Keratinocyte (primary cell): ENCODE results near the gene SH3D19. TPM values are rescaled to one million over a fixed set of nuclear protein-coding genes. Genes with fewer than 3 reads are reported as not detected.
A peak's percentile ranks its signal among the peaks of the same experiment; 100 is the strongest.

Source experiments
- DNase-seq: peaks from one replicate; pipeline ENCODE4 v3.0.0-alpha.2; 2011; ENCODE audit warnings: low read depth, missing footprints, low spot score
- FAIRE-seq: peaks from 2 replicates; lab custom pipeline; 2011; peaks lifted over from hg19 to GRCh38; lab: Jason Lieb, UNC
- H2AFZ ChIP-seq: 2 replicates; pipeline ENCODE4 v1.6.0; 2012; ENCODE audit warnings: low read length, control low read depth, inconsistent platforms; ENCODE audit not compliant: control insufficient read depth
- H3K27ac ChIP-seq: 2 replicates; pipeline ENCODE4 v1.5.1; 2011; ENCODE audit warnings: low read length; ENCODE audit not compliant: control insufficient read depth, insufficient read depth
- H3K27me3 ChIP-seq: 3 replicates; pipeline ENCODE4 v1.6.0; 2011; ENCODE audit warnings: low read length; ENCODE audit not compliant: control insufficient read depth, insufficient read depth; ENCODE audit errors: extremely low read depth
- H3K36me3 ChIP-seq, 2 experiments: 2 replicates in 1 of 2; 3 replicates in 1 of 2; pipeline ENCODE4 v1.5.1; 2011; ENCODE audit warnings: low read length in 2 of 2, mild to moderate bottlenecking in 1 of 2; ENCODE audit not compliant: control insufficient read depth in 2 of 2, insufficient read depth in 2 of 2; ENCODE audit errors: extremely low read depth in 1 of 2
- H3K4me1 ChIP-seq: 3 replicates; pipeline ENCODE4 v1.5.1; 2011; ENCODE audit warnings: low read length; ENCODE audit not compliant: control insufficient read depth, insufficient read depth; ENCODE audit errors: extremely low read depth
- H3K4me2 ChIP-seq: 3 replicates; pipeline ENCODE4 v1.6.0; 2011; ENCODE audit warnings: low read depth, low read length; ENCODE audit not compliant: control insufficient read depth, insufficient read depth; ENCODE audit errors: extremely low read depth
- H3K4me3 ChIP-seq, 3 experiments: fragments of 200-600 bp in 1 of 3; sonication (generic) in 1 of 3; 2 replicates in 2 of 3; 3 replicates in 1 of 3; pipeline ENCODE4 v1.5.1; 2011 to 2016; ENCODE audit warnings: low read length in 3 of 3, mild to moderate bottlenecking in 3 of 3, control low read depth in 2 of 3, inconsistent platforms in 1 of 3, low read depth in 1 of 3, mixed read lengths in 1 of 3, mixed run types in 1 of 3, moderate library complexity in 1 of 3; ENCODE audit not compliant: control insufficient read depth in 2 of 3, insufficient read depth in 2 of 3; ENCODE audit errors: extremely low read depth in 1 of 3
- H3K79me2 ChIP-seq: 2 replicates; pipeline ENCODE4 v1.6.0; 2012; ENCODE audit warnings: low read length; ENCODE audit not compliant: control insufficient read depth, insufficient read depth
- H3K9ac ChIP-seq: 3 replicates; pipeline ENCODE4 v1.6.0; 2011; ENCODE audit warnings: low read length; ENCODE audit not compliant: control insufficient read depth, insufficient read depth; ENCODE audit errors: extremely low read depth
- H3K9me1 ChIP-seq: 3 replicates; pipeline ENCODE4 v1.6.0; 2011; ENCODE audit warnings: low read length; ENCODE audit not compliant: control insufficient read depth, insufficient read depth; ENCODE audit errors: extremely low read depth
- H3K9me3 ChIP-seq: 2 replicates; pipeline ENCODE4 v1.5.1; 2012; ENCODE audit warnings: low read depth, low read length; ENCODE audit not compliant: control insufficient read depth
- H4K20me1 ChIP-seq: 3 replicates; pipeline ENCODE4 v1.6.0; 2011; ENCODE audit warnings: low read length; ENCODE audit not compliant: control insufficient read depth, insufficient read depth; ENCODE audit errors: extremely low read depth
- EZH2 ChIP-seq: IDR thresholded peaks from one replicate; pipeline ENCODE4 v1.6.1; 2012; ENCODE audit warnings: inconsistent platforms, mild to moderate bottlenecking, low read length, moderate library complexity
- dilution Hi-C: fragments of 300-500 bp; cut with MboI; formaldehyde crosslinking; loops from one replicate; pipeline ENCODE4 v1.7.0; 2020; ENCODE audit warnings: low sequenced_read_pairs; ENCODE audit not compliant: extremely low pct_ligation_motif_present
- polyA plus RNA-seq, 5 experiments: library from polyadenylated mRNA; depleted of rRNA in 3 of 5; stranded (reverse) in 3 of 5; stranded (forward) in 1 of 5; unstranded in 1 of 5; fragments of >200 nt; gene quantifications; 1 replicate in 1 of 5; 2 replicates in 3 of 5; 3 replicates in 1 of 5; pipeline versions ENCODE4 v1.2.1 to v1.2.3, GENCODE V29; 2011 to 2012; ENCODE audit warnings: missing spikeins in 2 of 5, low read depth in 1 of 5, low replicate concordance in 1 of 5
- TF ChIP-seq, protein P1 (sequence below), 3 experiments: IDR thresholded peaks in 1 of 3; conservative IDR thresholded peaks in 1 of 3; optimal IDR thresholded peaks in 1 of 3; 2 replicates in 2 of 3; 3 replicates in 1 of 3; pipeline versions ENCODE3 to v1.5.1; 2011; ENCODE audit warnings: low read length in 3 of 3, mild to moderate bottlenecking in 3 of 3, moderate library complexity in 2 of 3, control low read depth in 1 of 3, inconsistent platforms in 1 of 3; ENCODE audit not compliant: insufficient read depth in 2 of 3; ENCODE audit errors: extremely low read depth in 1 of 3

SH3D19 gene
- polyA plus RNA-seq, 1 donor (not counting 4 experiments of a cell fraction or from before 2014, with no cell fraction given), result 24.8 TPM

- dilution Hi-C loops, result no loop called here
- Histone ChIP-seq H3K4me2 (peak overlapping the region; percentile 31), H3K4me3 (no peak overlapping the region), H4K20me1 (no peaks in the 10 kb centered on the region), H3K36me3 (no peaks in the 10 kb centered on the region), H3K27me3 (no peaks in the 10 kb centered on the region), H3K79me2 (no peaks in the 10 kb centered on the region), H3K9ac (no peak overlapping the region), H3K9me1 (no peaks in the 10 kb centered on the region), H3K9me3 (no peaks in the 10 kb centered on the region), H2AFZ (no peak overlapping the region), H3K4me1 (peaks cover 26% of the 10 kb centered on the region), H3K27ac (no peak overlapping the region)
- FAIRE-seq (peak; percentile 81), DNase-seq (no peak)
- TF ChIP-seq EZH2, result no peak
- TF ChIP-seq, protein P1, sequence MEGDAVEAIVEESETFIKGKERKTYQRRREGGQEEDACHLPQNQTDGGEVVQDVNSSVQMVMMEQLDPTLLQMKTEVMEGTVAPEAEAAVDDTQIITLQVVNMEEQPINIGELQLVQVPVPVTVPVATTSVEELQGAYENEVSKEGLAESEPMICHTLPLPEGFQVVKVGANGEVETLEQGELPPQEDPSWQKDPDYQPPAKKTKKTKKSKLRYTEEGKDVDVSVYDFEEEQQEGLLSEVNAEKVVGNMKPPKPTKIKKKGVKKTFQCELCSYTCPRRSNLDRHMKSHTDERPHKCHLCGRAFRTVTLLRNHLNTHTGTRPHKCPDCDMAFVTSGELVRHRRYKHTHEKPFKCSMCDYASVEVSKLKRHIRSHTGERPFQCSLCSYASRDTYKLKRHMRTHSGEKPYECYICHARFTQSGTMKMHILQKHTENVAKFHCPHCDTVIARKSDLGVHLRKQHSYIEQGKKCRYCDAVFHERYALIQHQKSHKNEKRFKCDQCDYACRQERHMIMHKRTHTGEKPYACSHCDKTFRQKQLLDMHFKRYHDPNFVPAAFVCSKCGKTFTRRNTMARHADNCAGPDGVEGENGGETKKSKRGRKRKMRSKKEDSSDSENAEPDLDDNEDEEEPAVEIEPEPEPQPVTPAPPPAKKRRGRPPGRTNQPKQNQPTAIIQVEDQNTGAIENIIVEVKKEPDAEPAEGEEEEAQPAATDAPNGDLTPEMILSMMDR (optimal IDR thresholded peaks at IDR 0.05 in 1 of 3, IDR thresholded peaks at IDR 0.05 in 1 of 3, conservative IDR thresholded peaks at IDR 0.05 in 1 of 3; ENCODE audit: extremely low read depth in 1 of 3, insufficient read depth in 2 of 3, low read length in 3 of 3), result no peak
Observed at GRCh38 chr4:151356510-151356909, 31.1 kb upstream of the SH3D19 start.

DNA sequence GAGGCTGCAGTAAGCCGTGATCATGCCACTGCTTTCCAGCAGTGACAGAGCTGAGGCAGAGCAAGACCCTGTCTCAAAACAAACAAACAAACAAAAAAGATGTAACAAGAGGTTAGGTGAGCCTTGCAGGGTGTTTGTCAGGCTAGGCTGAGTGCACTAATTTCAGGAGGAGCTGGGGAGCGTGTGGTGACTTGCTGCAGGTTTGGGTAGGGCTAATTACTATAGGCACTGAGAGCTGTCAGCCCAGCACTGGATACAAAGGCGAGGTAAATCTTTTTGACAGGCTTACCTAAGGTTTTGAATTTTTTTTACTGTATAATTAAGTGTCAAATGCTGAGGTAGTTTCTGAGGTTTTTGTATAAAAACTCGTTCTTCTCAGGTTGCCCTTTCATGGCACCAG, 29.8 kb upstream of the SH3D19 start:
- Histone ChIP-seq H3K9me1 (no peaks in the 10 kb centered on the region), H3K79me2 (no peaks in the 10 kb centered on the region), H3K4me3 (no peak overlapping the region), H3K27me3 (no peaks in the 10 kb centered on the region), H3K9me3 (no peaks in the 10 kb centered on the region), H3K4me1 (peaks cover 26% of the 10 kb centered on the region), H4K20me1 (no peaks in the 10 kb centered on the region), H2AFZ (no peak overlapping the region), H3K36me3 (no peaks in the 10 kb centered on the region), H3K27ac (no peak overlapping the region), H3K4me2 (peak overlapping the region; percentile 31), H3K9ac (no peak overlapping the region)
- TF ChIP-seq, protein P1 (optimal IDR thresholded peaks at IDR 0.05 in 1 of 3, IDR thresholded peaks at IDR 0.05 in 1 of 3, conservative IDR thresholded peaks at IDR 0.05 in 1 of 3; ENCODE audit: extremely low read depth in 1 of 3, insufficient read depth in 2 of 3, low read length in 3 of 3), result no peak
- no peak for TF ChIP-seq EZH2
- dilution Hi-C loops, result no loop called here
- peak; percentile 91 for FAIRE-seq
- DNase-seq, result no peak
